Calu3 (cell line): ENCODE data around the gene FZD1. TPM values are rescaled to one million over a fixed set of nuclear protein-coding genes. Genes with fewer than 3 reads are reported as not detected.

ENCODE experiments used
- BruUV-seq: library from RNA; stranded (reverse); fragments of 400-500 nt; replicated peaks from 2 replicates; lab custom pipeline; 2021; lab: Mats Ljungman, UMichigan
- CTCF ChIA-PET: fragments of 300-600 bp; sonication (Branson Sonifier 250); formaldehyde crosslinking; loops from one replicate; lab custom pipeline; 2022; ENCODE audit warnings: antibody characterized with exemption; lab: Charles Lee
- DNase-seq: peaks from one replicate; pipeline ENCODE4 v3.0.0; 2022
- H3K27ac Mint-ChIP-seq: one replicate; pipeline ENCODE4 v1.8.0; 2022; ENCODE audit warnings: mixed read lengths; ENCODE audit not compliant: unreplicated experiment
- H3K27me3 Mint-ChIP-seq: one replicate; pipeline ENCODE4 v1.8.0; 2022; ENCODE audit warnings: mixed read lengths; ENCODE audit not compliant: unreplicated experiment
- H3K36me3 Mint-ChIP-seq: one replicate; pipeline ENCODE4 v1.8.0; 2022; ENCODE audit warnings: mild to moderate bottlenecking, moderate library complexity, mixed read lengths; ENCODE audit not compliant: insufficient read depth, unreplicated experiment
- H3K4me1 Mint-ChIP-seq: one replicate; pipeline ENCODE4 v1.8.0; 2022; ENCODE audit warnings: mild to moderate bottlenecking, low read depth, mixed read lengths; ENCODE audit not compliant: unreplicated experiment
- H3K4me3 Mint-ChIP-seq: one replicate; pipeline ENCODE4 v1.8.0; 2022; ENCODE audit warnings: mild to moderate bottlenecking, low read depth, moderate library complexity, mixed read lengths; ENCODE audit not compliant: unreplicated experiment
- H3K9me3 Mint-ChIP-seq: one replicate; pipeline ENCODE4 v1.8.0; 2022; ENCODE audit warnings: low read depth, mixed read lengths; ENCODE audit not compliant: unreplicated experiment
- intact Hi-C: fragments of 100-400 bp; cut with micrococcal nuclease; formaldehyde crosslinking; loops from one replicate; pipeline ENCODE4 v1.10.0; 2022; ENCODE audit not compliant: unreplicated experiment
- total RNA-seq: library from RNA; stranded (reverse); gene quantifications from 2 replicates; pipeline ENCODE4 v1.2.3, GENCODE V29; 2022
- TF ChIP-seq, protein P1 (sequence below): fragments of 200-600 bp; IDR thresholded peaks from one replicate; pipeline ENCODE4 v1.8.0; 2022; ENCODE audit warnings: antibody characterized with exemption; ENCODE audit not compliant: unreplicated experiment

Gene FZD1
- total RNA-seq, 1 experiment from 2014 or later = 3.7 TPM

DNA sequence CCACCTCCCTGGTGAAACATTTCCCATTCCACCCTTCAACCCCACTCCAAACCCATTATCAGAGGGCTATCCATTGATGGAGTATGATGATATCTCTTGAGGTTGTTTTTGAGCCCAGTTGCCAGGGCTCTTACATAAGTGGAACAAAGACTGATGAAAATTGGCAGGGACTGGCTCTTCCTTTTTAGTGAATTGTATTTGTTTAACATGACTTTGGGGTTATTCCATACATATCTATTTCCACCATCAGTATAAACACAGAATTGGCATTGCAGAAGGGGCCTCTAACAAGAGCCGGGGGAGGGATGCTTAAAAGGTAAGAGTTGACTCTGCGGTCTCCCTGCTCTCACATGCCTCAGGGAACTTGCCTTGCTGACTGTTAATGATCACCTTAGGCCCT, 28.9 kb downstream of the FZD1 start:
- no TSS peak for BruUV-seq
- intact Hi-C loops = no loop called here
- H3K27me3 Mint-ChIP-seq = no peaks in the 10 kb centered on the region
- no peak overlapping the region for H3K27ac Mint-ChIP-seq
- H3K36me3 Mint-ChIP-seq = no peaks in the 10 kb centered on the region
- no peak for DNase-seq
- no peaks in the 10 kb centered on the region for H3K9me3 Mint-ChIP-seq
- CTCF ChIA-PET = no interaction called here
- H3K4me1 Mint-ChIP-seq = peaks cover 24% of the 10 kb centered on the region
- TF ChIP-seq, protein P1, sequence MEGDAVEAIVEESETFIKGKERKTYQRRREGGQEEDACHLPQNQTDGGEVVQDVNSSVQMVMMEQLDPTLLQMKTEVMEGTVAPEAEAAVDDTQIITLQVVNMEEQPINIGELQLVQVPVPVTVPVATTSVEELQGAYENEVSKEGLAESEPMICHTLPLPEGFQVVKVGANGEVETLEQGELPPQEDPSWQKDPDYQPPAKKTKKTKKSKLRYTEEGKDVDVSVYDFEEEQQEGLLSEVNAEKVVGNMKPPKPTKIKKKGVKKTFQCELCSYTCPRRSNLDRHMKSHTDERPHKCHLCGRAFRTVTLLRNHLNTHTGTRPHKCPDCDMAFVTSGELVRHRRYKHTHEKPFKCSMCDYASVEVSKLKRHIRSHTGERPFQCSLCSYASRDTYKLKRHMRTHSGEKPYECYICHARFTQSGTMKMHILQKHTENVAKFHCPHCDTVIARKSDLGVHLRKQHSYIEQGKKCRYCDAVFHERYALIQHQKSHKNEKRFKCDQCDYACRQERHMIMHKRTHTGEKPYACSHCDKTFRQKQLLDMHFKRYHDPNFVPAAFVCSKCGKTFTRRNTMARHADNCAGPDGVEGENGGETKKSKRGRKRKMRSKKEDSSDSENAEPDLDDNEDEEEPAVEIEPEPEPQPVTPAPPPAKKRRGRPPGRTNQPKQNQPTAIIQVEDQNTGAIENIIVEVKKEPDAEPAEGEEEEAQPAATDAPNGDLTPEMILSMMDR = no peak
- H3K4me3 Mint-ChIP-seq = no peak overlapping the region

DNA sequence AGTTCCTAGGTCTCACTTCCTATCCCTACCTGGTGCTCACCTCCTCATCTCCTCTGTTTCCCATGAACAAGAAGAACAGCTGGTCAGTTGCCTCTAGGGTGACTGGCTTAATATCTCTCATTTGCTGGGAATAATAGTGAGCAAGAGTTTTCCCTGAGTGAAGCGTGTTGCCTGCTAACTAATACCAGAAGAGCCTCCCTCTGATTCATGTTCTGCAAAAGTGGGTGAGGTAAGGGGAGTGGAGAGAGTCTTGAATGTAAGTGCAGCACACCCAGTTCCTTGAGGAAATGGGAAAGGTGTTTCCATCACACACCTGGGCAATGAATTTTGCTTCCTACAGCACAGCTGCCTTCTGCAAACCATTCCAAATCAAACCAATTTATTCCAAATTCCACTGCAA, 29.6 kb downstream of the FZD1 start:
- intact Hi-C loops = no loop called here
- CTCF ChIA-PET = no interaction called here
- TF ChIP-seq, protein P1 = no peak
- no peak overlapping the region for H3K4me3 Mint-ChIP-seq
- DNase-seq = no peak
- no peaks in the 10 kb centered on the region for H3K27me3 Mint-ChIP-seq
- H3K27ac Mint-ChIP-seq = no peak overlapping the region
- H3K9me3 Mint-ChIP-seq = no peaks in the 10 kb centered on the region
- H3K4me1 Mint-ChIP-seq = peaks cover 18% of the 10 kb centered on the region
- no TSS peak for BruUV-seq
- no peaks in the 10 kb centered on the region for H3K36me3 Mint-ChIP-seq

DNA sequence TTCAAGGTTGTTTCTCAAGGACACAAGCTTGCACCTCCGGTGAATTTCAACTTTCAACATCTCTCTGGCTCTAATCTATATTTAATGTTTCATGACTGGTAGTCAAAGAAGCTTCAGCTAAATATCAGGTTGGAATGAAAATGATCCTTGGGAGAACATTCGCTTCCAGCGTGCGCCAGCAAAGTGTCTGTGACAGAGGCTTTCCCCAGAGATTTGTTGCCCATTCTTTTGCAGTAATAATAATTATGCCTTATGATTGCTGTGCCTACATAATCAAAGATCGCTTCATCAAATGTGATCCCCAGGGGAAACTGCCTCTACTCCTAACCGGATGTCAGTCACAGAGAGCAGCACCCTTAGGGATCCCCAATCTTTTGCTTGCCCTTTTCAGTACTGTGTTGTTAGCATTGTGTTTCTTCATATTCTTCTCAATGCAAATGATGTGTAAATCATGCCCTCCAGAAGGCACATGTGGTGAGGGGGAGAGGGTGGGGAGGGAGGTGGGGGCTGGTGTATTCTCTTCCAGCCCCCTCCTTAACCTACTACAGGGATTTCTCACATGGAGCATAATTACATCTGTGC, 30.5 kb downstream of the FZD1 start:
- no peaks in the 10 kb centered on the region for H3K9me3 Mint-ChIP-seq
- H3K27ac Mint-ChIP-seq = no peak overlapping the region
- H3K4me1 Mint-ChIP-seq = peaks cover 18% of the 10 kb centered on the region
- TF ChIP-seq, protein P1 = no peak
- no TSS peak for BruUV-seq
- DNase-seq = no peak
- no peaks in the 10 kb centered on the region for H3K36me3 Mint-ChIP-seq
- CTCF ChIA-PET = no interaction called here
- H3K4me3 Mint-ChIP-seq = no peak overlapping the region
- intact Hi-C loops = no loop called here
- H3K27me3 Mint-ChIP-seq = no peaks in the 10 kb centered on the region

DNA sequence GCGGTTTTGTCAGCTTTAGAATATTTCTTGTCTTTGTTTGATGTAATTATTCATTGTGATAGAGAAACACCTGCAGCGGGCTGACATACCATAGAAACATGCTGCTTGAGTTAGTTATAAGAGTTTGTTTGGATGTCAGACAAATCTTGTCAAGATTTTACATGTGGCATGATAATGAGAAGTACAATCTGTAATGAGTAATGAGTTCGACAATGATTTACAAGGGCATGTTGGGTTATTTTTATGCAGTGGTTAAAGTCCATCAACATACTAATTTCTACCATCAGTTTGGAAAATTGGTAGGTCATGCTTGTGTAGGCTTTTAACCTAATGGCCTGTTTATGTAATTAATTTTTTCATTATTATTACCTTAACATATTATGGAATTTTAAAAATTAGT, 31.3 kb downstream of the FZD1 start:
- H3K4me3 Mint-ChIP-seq = no peak overlapping the region
- no peaks in the 10 kb centered on the region for H3K36me3 Mint-ChIP-seq
- H3K27ac Mint-ChIP-seq = no peak overlapping the region
- TF ChIP-seq, protein P1 = no peak
- intact Hi-C loops = no loop called here
- BruUV-seq = no TSS peak
- CTCF ChIA-PET = no interaction called here
- no peaks in the 10 kb centered on the region for H3K27me3 Mint-ChIP-seq
- no peak for DNase-seq
- peaks cover 18% of the 10 kb centered on the region for H3K4me1 Mint-ChIP-seq
- H3K9me3 Mint-ChIP-seq = no peaks in the 10 kb centered on the region
